Left renal cortex interstitium (tissue), 4 donors: ENCODE data around the gene LRRC4C. TPM values are rescaled to one million over a fixed set of nuclear protein-coding genes. Genes with fewer than 3 reads are reported as not detected.

Source experiments
- DNase-seq, 4 donors: peaks; one replicate each; pipeline ENCODE4 v3.0.0-alpha.2; 2013; ENCODE audit warnings: low read depth in 4 of 4, low spot score in 2 of 4, missing footprints in 1 of 4
- polyA plus RNA-seq, 4 donors: library from polyadenylated mRNA; unstranded; fragments of 120-200 nt; gene quantifications; one replicate each; pipeline ENCODE4 v1.2.1, GENCODE V29; 2013; ENCODE audit not compliant: insufficient read length in 4 of 4

The LRRC4C gene
- polyA plus RNA-seq, 4 donors = 12.8 to 15.3 (median 14.6) TPM

DNA sequence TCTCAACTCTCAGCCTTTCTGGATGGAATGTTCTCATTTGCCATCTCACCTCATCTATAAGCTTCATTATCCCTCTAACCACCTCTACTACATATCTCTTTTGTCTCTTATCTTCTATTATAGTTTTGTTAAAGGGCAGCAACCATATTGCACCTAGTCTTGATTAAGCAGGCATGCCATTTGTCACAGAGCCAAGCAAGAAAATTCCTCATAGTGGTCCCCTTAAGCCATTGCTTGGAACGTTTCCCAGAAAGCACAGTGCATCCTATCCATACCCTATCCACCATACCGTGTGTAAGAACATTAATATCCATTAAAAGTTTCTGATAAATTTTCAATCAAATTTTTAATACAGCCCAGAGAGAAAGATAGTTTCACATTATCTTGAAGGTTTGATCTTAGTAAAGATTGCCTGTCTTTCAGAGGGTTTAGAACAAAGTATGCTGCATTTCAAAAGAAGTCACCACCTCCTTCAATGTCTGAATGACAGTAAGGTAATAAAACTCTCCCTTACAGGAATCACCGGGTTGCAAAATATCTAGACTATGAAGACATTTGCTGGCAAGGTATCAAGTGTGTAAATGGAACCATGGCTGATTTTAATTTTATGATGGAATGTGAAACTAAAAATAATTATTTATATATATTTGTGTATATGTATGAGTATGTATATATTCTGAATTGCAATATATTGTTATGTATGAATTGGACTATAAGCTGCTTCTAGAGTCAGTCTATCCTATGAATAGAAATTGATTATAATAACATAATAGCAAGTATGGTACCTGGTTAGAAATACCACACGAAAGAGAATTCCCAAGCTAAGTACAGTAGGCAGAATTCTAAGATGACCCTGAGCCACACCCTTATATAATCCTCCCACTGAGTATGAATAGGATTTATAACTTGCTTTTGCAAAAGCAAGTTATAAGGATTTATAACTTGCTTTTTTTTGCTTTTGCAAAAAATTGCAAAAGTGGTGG, 1296.3 kb downstream of the LRRC4C start:
- DNase-seq = no peak

DNA sequence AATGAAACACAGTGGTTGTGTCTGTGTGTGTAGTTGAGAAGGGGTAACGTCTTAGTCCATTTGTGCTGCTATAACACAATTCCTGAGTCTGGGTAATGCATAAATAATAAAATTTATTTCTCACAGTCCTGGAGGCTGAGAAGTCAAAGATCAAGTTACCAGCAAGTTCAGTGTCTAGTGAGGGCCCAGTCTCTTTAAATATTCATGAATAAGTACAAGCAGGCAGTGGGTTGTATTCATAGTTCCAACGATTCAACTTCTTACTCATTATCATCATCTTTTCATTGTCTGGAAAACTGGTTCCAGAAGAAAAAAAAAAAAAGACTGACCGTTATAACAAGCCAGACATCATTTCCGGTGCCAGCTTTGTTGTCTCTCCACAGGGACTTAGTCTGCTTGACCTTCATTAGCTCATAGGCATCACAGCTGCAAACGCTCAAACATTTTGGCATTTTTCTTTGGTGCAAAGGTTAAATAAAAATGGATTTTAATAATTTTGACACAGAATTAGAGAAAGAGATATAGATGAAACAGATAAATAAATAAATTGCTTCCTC, 1297.5 kb downstream of the LRRC4C start:
- DNase-seq = no peak

DNA sequence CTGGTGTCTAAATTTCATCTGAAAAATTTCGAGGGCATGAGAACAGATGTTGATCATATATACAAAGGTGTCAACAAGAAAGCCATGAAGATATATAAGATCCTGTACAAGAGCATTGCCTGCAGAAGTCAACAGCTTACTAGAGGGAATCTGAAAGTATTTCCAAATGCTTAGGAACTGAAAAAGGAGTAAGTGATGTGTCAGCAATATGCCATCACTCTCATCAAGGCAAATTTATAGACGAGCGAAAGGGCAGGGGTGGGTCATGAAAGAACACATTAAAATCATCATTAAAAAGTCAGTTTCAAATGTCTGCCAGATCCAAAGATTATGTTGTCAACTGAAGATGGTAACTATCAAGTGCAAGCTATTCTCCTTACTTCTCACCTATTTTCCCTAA, 1299.0 kb downstream of the LRRC4C start:
- no peak for DNase-seq

DNA sequence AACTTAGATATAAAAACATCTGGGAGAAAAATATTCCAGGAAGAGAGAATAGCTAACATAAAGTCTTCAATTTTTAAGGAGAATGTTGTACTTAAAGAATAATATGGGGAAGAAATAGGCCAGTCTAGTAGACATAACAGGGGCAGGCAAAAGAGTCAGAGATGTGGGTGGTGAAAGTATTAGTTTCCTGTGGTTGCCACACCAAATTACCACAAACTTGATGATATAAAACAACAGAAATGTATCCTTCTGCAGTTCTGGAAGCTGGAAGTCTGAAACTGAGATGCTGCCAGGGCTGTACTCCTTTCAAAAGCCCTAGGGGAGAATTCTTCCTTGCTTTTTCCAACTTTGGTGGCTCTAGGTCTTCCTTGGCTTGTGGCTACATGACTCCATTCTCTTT, 1309.7 kb downstream of the LRRC4C start:
- DNase-seq = no peak

DNA sequence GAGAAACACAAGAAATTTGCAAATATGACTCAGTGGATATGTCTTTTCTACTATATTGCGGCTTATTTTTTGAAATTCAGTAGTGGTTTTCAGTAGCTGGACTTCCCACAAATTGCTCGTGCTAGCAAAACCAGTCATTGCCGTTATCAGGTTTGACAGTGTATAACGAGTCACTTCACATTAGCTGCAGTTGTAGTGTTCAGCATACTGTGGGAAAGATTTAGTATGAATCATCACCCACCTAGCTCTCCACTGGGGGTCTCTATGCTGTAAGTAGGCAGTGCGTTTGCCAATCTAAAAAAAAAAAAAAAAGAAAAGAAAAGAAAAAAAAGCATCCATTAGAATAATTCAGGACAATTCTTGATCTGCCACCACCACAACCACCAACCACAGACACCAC, 1318.9 kb downstream of the LRRC4C start:
- DNase-seq = no peak

DNA sequence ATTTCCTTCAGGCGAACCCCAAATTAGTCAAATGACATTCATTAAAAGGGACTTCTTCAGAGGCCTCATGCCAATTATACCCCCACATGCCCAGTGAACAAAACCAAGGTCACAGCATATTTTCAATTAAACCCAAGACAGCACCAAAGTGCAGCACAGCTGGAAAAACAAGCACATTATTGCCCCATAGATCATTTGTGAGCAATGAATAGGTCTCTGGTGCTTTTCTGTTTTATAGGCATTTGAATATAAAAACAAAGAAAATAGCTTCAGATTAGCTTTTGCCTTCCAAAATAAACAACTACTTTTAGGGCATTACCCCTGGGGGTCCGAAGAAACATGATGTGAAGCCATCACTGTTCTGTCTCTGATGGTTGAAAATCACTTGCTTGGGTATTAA, 1319.9 kb downstream of the LRRC4C start:
- DNase-seq = no peak

DNA sequence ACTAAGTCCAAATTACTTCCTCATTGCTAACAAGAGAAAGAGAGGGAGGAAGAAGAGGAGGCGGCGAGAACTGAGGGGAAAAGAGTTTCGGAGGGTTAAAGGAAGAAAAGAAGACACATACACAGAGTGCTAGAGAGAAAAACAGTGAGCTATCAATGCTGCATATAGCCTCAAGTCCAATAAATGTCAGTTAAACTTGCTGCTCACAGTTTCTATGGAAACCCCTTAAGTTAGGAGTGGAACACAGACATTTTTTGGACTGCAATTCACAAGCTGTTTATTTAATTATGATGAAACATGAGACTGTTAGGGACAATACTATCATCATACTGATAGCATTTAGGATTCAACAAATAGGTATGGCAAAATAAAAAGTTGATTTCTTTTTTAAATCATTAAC, 1320.4 kb downstream of the LRRC4C start:
- no peak for DNase-seq

DNA sequence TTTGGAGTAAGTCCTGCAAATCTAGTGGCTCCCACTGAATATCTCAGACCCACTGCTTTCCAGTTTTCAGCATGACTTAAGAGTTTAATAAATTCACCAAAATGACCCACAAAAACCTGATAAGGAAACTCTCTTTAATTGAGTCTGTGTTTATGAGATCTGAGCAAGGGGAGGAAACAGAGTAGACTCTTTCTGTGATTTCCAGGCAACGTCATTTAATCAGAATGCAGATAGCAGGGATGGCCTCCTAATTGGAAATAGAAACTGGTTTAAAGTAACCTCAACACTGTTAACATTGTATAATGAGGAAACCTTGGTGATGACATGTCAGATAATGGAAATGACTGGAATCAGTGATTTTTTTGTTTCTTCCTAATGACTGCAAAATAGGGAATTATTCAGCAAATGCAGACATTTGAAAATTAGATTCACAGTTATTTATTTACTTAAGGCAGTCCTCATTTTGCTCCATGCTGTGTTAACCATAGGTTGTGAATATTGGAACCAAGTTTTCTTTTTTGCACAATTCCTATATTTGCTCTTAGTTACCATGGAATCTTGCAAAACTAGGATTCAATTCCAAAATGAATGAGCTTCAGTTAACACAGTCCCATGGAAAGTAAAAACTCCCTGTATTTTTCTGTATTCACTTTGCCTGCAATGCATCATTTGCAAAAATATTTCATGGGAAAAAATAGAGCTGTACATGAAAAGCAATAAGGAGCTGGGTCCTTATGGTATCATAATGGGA, 1324.5 kb downstream of the LRRC4C start:
- DNase-seq = no peak

DNA sequence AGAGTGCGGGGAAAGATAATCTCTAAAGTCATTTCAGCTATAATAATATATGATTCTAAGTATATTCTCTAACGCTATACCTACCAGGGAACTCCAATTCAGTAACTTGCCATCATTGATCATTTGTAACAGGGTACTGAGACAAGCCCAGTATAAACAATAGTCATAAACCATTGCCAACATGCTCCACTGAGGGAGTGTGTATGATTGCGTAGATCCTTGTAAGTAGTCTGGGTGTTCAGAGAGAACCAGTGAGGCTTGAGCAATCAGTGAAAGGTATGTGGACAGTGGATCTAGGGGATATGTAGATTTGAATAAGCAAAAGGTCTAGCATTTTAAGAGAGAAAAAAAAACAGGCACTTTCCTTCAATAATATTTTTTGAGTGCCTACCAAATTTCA, 1326.0 kb downstream of the LRRC4C start:
- DNase-seq = no peak

DNA sequence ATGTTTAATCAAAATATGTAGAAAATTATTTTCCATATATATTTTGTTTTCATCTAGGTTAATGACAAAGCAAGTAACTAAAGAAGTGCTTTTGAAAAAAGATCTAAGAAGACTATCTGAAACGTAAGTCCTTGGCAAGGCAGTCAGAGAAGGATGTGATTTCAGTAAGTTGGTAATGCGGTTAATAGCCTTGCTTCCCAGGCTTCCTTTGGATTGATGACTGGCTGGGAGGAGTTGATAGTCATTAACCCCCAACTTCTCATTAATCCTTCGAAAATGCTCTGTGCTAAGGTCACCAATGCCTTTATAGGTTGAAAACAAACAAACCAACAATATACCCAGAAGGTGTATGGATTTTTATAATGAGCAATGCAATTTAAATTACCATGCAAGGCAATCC, 1326.5 kb downstream of the LRRC4C start:
- DNase-seq = no peak

DNA sequence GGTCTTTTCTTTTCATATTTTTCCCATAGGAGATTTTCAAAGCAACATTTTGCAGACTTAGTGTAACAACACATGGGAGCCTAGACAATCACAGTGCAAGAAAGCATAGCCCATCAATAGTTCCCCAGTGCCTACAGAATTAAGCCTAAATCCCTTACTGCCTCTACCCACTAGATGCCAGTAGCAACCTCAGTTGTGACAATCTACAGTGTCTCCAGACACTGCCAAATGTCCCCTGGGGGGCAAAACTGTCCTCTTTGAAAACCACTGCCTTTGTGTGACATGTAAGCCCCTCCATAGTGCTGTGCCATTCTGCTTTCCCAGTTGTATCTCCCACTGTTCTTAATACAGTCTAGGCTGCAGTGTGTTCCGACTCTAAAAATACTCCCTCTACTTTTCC, 1329.0 kb downstream of the LRRC4C start:
- DNase-seq = no peak

DNA sequence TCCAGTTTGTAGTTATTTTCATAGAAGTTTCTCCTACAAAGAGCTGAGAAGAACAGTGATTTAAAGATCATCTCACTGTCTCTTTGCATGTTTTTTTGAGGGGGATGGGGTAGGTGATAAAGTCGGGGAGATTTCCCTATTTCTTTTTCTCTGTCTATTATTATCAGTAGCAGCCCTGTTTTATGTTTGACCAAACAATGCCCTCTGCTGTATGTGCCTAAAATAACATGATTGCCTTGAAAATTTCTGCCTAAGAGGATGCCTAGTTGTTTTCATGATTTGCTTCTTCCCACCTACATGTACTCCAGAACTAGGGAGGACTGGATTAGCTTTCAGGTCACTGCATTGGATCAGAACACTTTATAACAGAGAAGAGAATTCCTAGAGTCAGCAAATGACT, 1330.2 kb downstream of the LRRC4C start:
- DNase-seq = no peak

DNA sequence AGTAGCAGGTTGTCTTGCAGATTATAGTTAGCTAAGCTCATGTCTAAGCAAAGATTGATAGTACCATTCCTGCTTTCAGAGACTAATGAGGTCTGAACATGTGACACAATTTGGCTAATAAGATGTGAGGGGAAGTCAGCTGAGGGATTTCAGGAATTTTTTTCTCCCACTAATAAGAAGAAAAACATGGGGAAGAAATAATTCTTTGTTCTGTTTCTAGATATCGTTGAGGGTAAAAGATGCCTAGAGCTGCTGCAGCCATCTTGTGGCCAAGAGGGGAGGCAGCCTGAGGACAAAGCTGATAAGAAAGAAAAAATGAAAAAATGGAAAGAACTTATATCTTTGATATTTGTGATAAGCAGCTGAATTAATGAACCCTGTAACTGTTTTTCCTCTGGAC, 1334.4 kb downstream of the LRRC4C start:
- DNase-seq = no peak

DNA sequence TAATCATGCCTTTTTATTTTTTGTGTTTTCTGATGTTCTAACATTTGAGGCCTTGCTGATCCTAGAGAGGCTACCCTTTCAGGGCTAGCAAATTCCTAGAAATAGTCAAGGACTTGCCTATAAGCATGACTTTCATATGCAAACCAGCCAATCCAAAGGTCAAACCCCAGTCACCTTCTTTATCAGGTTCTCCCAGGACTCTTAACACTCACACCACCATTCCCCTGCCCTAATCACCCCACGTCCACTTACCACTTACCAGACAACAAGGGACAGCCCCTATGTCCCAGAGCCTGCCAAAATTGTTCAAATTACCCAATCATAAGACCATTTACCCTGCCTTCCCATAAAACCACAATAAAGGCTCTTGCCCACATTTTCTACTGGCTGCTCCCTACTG, 1339.8 kb downstream of the LRRC4C start:
- DNase-seq = no peak

DNA sequence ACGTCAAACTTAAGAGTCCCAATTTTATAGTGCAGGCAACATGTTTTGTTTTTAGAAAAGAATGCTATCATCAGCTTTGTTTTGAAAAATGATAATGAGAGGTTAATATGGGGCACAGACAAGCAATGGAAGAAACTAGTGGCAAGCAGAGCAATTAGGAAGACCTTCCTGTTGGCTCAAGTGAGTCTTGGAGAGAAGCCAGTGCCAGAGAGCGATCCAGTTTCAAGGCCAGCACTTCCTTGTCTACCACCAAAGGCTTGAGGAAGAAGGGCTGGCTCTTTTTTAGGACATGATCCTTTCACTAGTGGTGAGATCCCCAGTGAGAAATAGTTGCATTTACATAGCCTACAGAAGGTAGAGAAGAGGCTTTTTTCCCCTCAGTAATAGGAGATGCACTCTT, 1340.7 kb downstream of the LRRC4C start:
- no peak for DNase-seq

DNA sequence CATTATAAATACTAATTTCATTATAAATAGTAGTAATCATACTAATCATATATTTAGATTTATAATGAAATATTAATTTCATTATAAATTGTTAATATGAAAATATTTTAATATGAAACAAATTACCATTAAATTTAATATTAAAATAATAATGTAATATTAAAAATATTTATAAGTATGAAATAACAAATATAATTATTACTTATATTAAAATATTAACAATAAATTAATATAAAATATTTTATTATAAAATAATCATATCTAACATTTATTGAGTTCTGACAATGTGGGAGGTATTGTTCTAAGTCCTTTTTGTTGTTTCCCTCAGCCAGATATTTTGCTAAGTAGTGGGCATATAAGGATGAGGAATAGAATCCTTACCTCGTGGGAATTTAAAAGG, 1341.4 kb downstream of the LRRC4C start:
- DNase-seq = no peak

DNA sequence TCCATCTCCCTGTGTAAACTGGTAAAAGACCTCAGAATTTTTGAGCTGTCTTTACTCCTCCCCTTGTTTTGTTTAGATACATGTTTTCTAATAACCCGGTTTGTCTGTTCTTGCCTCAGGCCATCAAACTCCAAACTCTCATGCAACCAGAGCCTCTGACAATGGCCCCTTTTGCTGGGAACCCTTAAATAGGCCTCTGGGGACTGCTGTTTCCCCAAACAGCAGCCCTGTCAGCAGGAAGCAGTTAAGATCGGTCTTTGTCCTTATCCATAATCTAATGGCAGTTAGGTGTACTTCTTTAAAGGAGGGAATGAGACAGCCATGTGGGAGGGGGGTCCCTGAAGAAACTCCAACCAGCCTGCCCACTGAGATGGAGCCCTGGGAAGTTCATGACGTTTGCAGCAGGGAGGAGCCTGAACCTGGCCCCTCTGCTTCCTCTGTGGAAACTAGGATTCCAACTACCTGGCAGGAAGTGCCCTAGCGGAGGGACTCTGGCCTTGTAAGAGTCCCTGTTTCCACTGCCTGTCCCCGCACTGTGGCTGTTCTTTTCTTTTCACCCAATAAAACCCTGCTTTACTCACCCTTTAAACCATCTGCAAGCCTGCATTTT, 1354.4 kb downstream of the LRRC4C start:
- DNase-seq = no peak

DNA sequence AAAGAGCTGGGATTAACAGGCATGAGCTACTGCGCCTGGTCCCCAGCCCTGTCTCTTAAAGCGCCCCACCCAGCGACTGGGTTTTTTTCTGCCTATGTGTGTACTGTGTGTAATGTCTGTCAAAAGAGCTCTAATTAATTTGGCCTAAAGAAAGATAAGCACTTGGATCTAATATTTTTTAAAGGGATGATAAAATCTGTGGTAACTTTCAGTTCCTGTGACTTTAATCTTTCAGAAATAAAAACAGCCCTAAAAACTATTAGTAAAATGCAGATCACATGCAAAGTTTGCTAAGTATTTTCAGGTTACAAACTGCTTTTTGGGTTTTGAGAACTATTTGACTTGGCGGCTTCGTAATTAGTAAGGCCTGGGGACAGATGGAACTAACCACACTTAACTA, 1358.7 kb downstream of the LRRC4C start:
- no peak for DNase-seq

DNA sequence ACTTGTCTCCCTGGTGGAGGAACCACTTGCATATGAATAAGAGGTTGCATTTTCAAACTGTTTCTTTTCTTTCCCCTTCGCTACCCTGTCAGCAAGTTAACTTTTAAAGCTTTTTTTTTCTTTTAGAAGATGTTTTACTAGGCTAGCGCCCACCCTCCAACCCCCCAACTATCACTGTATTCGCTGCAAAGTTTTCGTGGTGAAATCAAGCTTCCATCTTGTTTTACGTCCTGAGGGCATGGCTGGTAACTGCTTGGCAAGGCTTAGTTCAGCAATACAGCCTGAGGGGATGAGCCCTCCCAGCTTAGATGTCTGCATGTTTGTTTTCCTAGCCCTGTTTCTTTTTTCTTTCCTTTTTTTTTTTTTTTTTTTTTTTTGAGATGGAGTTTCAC, 1359.3 kb downstream of the LRRC4C start:
- DNase-seq = no peak

DNA sequence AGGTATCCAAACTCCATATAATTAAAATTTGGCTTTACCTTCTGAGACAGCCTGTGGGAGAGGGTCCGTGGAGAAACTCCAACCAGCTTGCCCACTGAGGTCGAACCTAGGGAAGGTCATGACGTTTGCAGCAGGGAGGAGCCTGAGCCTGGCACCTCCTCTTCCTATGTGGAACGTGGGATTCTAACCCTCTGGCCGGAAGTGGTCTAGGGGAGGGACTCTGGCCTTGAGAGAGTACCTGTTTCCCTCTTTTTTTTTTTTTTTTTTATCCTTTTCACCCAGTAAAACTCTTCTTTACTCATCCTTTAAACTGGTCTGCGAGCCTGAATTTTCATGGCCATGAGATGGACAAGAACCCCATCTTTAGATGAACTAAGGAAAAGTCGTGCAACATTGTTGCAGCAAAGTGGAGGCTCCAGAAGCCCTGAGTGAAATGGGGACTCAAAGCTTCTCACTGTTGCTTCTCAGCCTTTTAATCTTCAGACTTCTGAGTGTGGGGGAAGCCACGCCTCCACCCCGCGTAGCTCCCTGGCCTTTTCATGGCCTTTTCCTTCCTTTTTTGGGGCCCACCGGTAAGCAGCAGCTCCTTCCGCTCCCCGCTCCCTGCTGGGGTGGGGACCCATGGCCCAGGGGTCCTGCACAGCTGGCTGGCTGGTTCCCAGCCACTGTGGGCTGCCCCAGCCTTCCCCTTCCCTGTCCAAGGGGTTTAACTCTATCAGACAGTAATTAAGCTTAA, 1359.9 kb downstream of the LRRC4C start:
- no peak for DNase-seq
